Endothelial cell of umbilical vein (primary cell): ENCODE measurements around the gene HBE1. TPM values are rescaled to one million over a fixed set of nuclear protein-coding genes. Genes with fewer than 3 reads are reported as not detected.

Experiments
- BruUV-seq: library from RNA; stranded (reverse); fragments of 400-500 nt; replicated peaks from 2 replicates; lab custom pipeline; 2021; lab: Mats Ljungman, UMichigan
- CTCF ChIA-PET: fragments of 300-600, 350-600 bp; sonication (Branson Sonifier 250); formaldehyde crosslinking; loops from one replicate; lab custom pipeline; 2021; ENCODE audit warnings: antibody characterized with exemption, inconsistent platforms; lab: Charles Lee
- POLR2A ChIA-PET: fragments of 300-600, 350-600 bp; sonication (Branson Sonifier 250); formaldehyde crosslinking; loops from one replicate; lab custom pipeline; 2021; ENCODE audit warnings: antibody characterized with exemption, inconsistent platforms; lab: Charles Lee
- DNase-seq: peaks from one replicate; pipeline ENCODE4 v3.0.0-alpha.2; 2011; ENCODE audit warnings: low read depth, low spot score
- FAIRE-seq: peaks from 2 replicates; lab custom pipeline; 2011; peaks lifted over from hg19 to GRCh38; lab: Jason Lieb, UNC
- H2AFZ ChIP-seq: 2 replicates; pipeline ENCODE4 v1.6.0; 2012; ENCODE audit warnings: low read depth, low read length, control low read depth, inconsistent platforms
- H3K27ac ChIP-seq: 2 replicates; pipeline ENCODE4 v1.5.1; 2011; ENCODE audit warnings: low read depth, mild to moderate bottlenecking, control low read depth, low read length, moderate library complexity; ENCODE audit not compliant: insufficient read depth
- H3K27me3 ChIP-seq, 2 experiments: 2 replicates each; pipeline versions ENCODE4 v1.6.0 to v1.6.1; 2011; ENCODE audit warnings: low read length in 2 of 2, mixed read lengths in 1 of 2; ENCODE audit not compliant: control insufficient read depth in 2 of 2, insufficient read depth in 2 of 2
- H3K36me3 ChIP-seq, 2 experiments: 2 replicates in 1 of 2; 3 replicates in 1 of 2; pipeline ENCODE4 v1.5.1; 2011; ENCODE audit warnings: low read length in 2 of 2, mild to moderate bottlenecking in 1 of 2, moderate library complexity in 1 of 2; ENCODE audit not compliant: control insufficient read depth in 2 of 2, insufficient read depth in 2 of 2; ENCODE audit errors: extremely low read depth in 1 of 2
- H3K4me1 ChIP-seq: 3 replicates; pipeline ENCODE4 v1.5.1; 2011; ENCODE audit warnings: mild to moderate bottlenecking, low read length; ENCODE audit not compliant: control insufficient read depth, insufficient read depth; ENCODE audit errors: extremely low read depth
- H3K4me2 ChIP-seq: 2 replicates; pipeline ENCODE4 v1.6.1; 2011; ENCODE audit warnings: low read length, control low read depth, mixed read lengths; ENCODE audit not compliant: insufficient read depth
- H3K4me3 ChIP-seq, 3 experiments: fragments of 200-600 bp in 1 of 3; sonication (generic), shearing (Covaris generic) in 1 of 3; replicated peaks in 1 of 3; 2 replicates each; pipeline ENCODE4 v1.5.1; 2011 to 2016; ENCODE audit warnings: control low read depth in 3 of 3, low read length in 3 of 3, mild to moderate bottlenecking in 2 of 3, inconsistent platforms in 1 of 3, low read depth in 1 of 3, moderate library complexity in 1 of 3; ENCODE audit not compliant: insufficient read depth in 1 of 3
- H3K79me2 ChIP-seq: 2 replicates; pipeline ENCODE4 v1.6.0; 2012; ENCODE audit warnings: low read length, inconsistent platforms; ENCODE audit not compliant: control insufficient read depth, insufficient read depth
- H3K9ac ChIP-seq: replicated peaks from 2 replicates; pipeline ENCODE3; 2011; ENCODE audit warnings: low read length, control low read depth; ENCODE audit not compliant: insufficient read depth; ENCODE audit errors: extremely low read depth
- H3K9me1 ChIP-seq: replicated peaks from 3 replicates; pipeline ENCODE4 v1.6.0; 2011; ENCODE audit warnings: mild to moderate bottlenecking, low read length; ENCODE audit not compliant: control insufficient read depth, insufficient read depth; ENCODE audit errors: extremely low read depth
- H3K9me3 ChIP-seq: replicated peaks from 2 replicates; pipeline ENCODE4 v1.5.1; 2012; ENCODE audit warnings: low read length, inconsistent platforms; ENCODE audit not compliant: control insufficient read depth, insufficient read depth
- H4K20me1 ChIP-seq: replicated peaks from 2 replicates; pipeline ENCODE3; 2011; ENCODE audit warnings: mild to moderate bottlenecking, low read length; ENCODE audit not compliant: control insufficient read depth, insufficient read depth; ENCODE audit errors: extremely low read depth
- JUN ChIP-seq: IDR thresholded peaks from 2 replicates; pipeline ENCODE4 v1.6.1; 2011; ENCODE audit warnings: borderline replicate concordance, low read depth; ENCODE audit not compliant: insufficient read length, insufficient read depth
- MAX ChIP-seq: IDR thresholded peaks from 2 replicates; pipeline ENCODE4 v1.6.1; 2011; ENCODE audit not compliant: insufficient read depth, insufficient read length
- dilution Hi-C: fragments of 300-500 bp; cut with MboI; formaldehyde crosslinking; loops from one replicate; pipeline ENCODE4 v1.15.0; 2019; ENCODE audit warnings: low sequenced_read_pairs; ENCODE audit not compliant: extremely low pct_ligation_motif_present
- intact Hi-C: fragments of 100-400 bp; cut with micrococcal nuclease; formaldehyde crosslinking; loops from one replicate; pipeline ENCODE4 v1.10.0; 2022
- polyA plus RNA-seq, 4 experiments: library from polyadenylated mRNA; depleted of rRNA in 3 of 4; stranded (reverse) in 3 of 4; unstranded in 1 of 4; fragments of >200 nt; gene quantifications; 2 replicates each; pipeline versions ENCODE4 v1.2.1 to v1.2.3, GENCODE V29; 2011 to 2012; ENCODE audit warnings: missing spikeins in 1 of 4
- total RNA-seq: library from RNA; stranded (reverse); gene quantifications from 2 replicates; pipeline ENCODE4 v1.2.3, GENCODE V29; 2021

HBE1 gene
- total and polyA plus RNA-seq, 2 donors (not counting 3 experiments of a cell fraction or from before 2014, with no cell fraction given): 0.37 TPM; not detected in 1

- POLR2A ChIA-PET: no interaction called here
- FAIRE-seq: no peak
- no peak for TF ChIP-seq MAX
Observed at GRCh38 chr11:5223686-5224085, 46.1 kb downstream of the HBE1 start.

GRCh38 chr11:5223146-5223545 is 46.6 kb downstream of the HBE1 start:
- dilution Hi-C loops (no loop called here), intact Hi-C loops (no loop called here)
- FAIRE-seq (no peak), DNase-seq (no peak)
- no peak overlapping the region for H3K9ac ChIP-seq
- no TSS peak for BruUV-seq
- H3K36me3 ChIP-seq: no peaks in the 10 kb centered on the region
- H3K4me2 ChIP-seq: no peak overlapping the region
- H3K4me1 ChIP-seq: no peaks in the 10 kb centered on the region
- no peaks in the 10 kb centered on the region for H3K27me3 ChIP-seq
- ChIA-PET POLR2A (no interaction called here), CTCF (no interaction called here)
- H3K27ac ChIP-seq: no peak overlapping the region
- H3K4me3 ChIP-seq: no peak overlapping the region
- no peaks in the 10 kb centered on the region for H3K9me1 ChIP-seq
- no peak overlapping the region for H2AFZ ChIP-seq
- no peaks in the 10 kb centered on the region for H3K9me3 ChIP-seq
- H3K79me2 ChIP-seq: no peaks in the 10 kb centered on the region
- H4K20me1 ChIP-seq: no peaks in the 10 kb centered on the region
- TF ChIP-seq JUN: no peak

More at GRCh38 chr11:5223686-5224085, 46.1 kb downstream of the HBE1 start:
- H2AFZ ChIP-seq: no peak overlapping the region
- intact Hi-C loops (no loop called here), dilution Hi-C loops (no loop called here)
- DNase-seq: no peak
- no peaks in the 10 kb centered on the region for H3K4me1 ChIP-seq
- no peaks in the 10 kb centered on the region for H3K27me3 ChIP-seq
- H3K9me3 ChIP-seq: no peaks in the 10 kb centered on the region
- no peaks in the 10 kb centered on the region for H4K20me1 ChIP-seq
- no peaks in the 10 kb centered on the region for H3K79me2 ChIP-seq
- H3K9ac ChIP-seq: no peak overlapping the region
- H3K4me3 ChIP-seq: no peak overlapping the region
- no peak overlapping the region for H3K27ac ChIP-seq
- no peak overlapping the region for H3K4me2 ChIP-seq
- CTCF ChIA-PET: no interaction called here
- H3K9me1 ChIP-seq: no peaks in the 10 kb centered on the region
- no peaks in the 10 kb centered on the region for H3K36me3 ChIP-seq
- no TSS peak for BruUV-seq

Other genes starting within 250 kb of the HBE1 start
- not detected in 2 replicates for gene OR52J3, start 223.4 kb downstream of the HBE1 start, total RNA-seq
- not detected in 2 replicates for gene OR52J3, start 223.4 kb downstream of the HBE1 start, polyA plus RNA-seq
- not detected in 2 replicates for gene OR52E2, start 210.3 kb downstream of the HBE1 start, total RNA-seq
- not detected in 2 replicates for gene OR52E2, start 210.3 kb downstream of the HBE1 start, polyA plus RNA-seq
- gene OR52E1, start 200.4 kb downstream of the HBE1 start, total RNA-seq: not detected in 2 replicates
- gene OR52E1, start 200.4 kb downstream of the HBE1 start, polyA plus RNA-seq: not detected in 2 replicates
- not detected in 2 replicates for gene OR52A5, start 131.6 kb downstream of the HBE1 start, total RNA-seq
- not detected in 2 replicates for gene OR52A5, start 131.6 kb downstream of the HBE1 start, polyA plus RNA-seq
- gene OR52A1, start 115.2 kb downstream of the HBE1 start, total RNA-seq: not detected in 2 replicates
- not detected in 2 replicates for gene OR52A1, start 115.2 kb downstream of the HBE1 start, polyA plus RNA-seq
- not detected in 2 replicates for gene OR51V1, start 69.3 kb downstream of the HBE1 start, total RNA-seq
- not detected in 2 replicates for gene OR51V1, start 69.3 kb downstream of the HBE1 start, polyA plus RNA-seq
- not detected in 2 replicates for gene HBB, start 42.9 kb downstream of the HBE1 start, total RNA-seq
- not detected in 2 replicates for gene HBB, start 42.9 kb downstream of the HBE1 start, polyA plus RNA-seq
- gene HBD, start 35.5 kb downstream of the HBE1 start, total RNA-seq: not detected in 2 replicates
- gene HBD, start 35.5 kb downstream of the HBE1 start, polyA plus RNA-seq: not detected in 2 replicates
- not detected in 2 replicates for gene HBG1, start 20.1 kb downstream of the HBE1 start, total RNA-seq
- gene HBG1, start 20.1 kb downstream of the HBE1 start, polyA plus RNA-seq: 0.72 TPM in 1 of 2 replicates, not detected in the other
- not detected in 2 replicates for gene HBG2, start 15.2 kb downstream of the HBE1 start, total RNA-seq
- 1.2 TPM in 1 of 2 replicates, not detected in the other for gene HBG2, start 15.2 kb downstream of the HBE1 start, polyA plus RNA-seq
- gene OR51B4, start 32.0 kb upstream of the HBE1 start, total RNA-seq: not detected in 2 replicates
- 0.08 TPM in 1 of 2 replicates, not detected in the other for gene OR51B4, start 32.0 kb upstream of the HBE1 start, polyA plus RNA-seq
- not detected in 2 replicates for gene OR51B2, start 54.4 kb upstream of the HBE1 start, total RNA-seq
- not detected in 2 replicates for gene OR51B2, start 54.4 kb upstream of the HBE1 start, polyA plus RNA-seq
- not detected in 2 replicates for gene OR51B5, start 73.6 kb upstream of the HBE1 start, total RNA-seq
- 0.07 TPM in 1 of 2 replicates, not detected in the other for gene OR51B5, start 73.6 kb upstream of the HBE1 start, polyA plus RNA-seq
- not detected in 2 replicates for gene OR51B6, start 81.6 kb upstream of the HBE1 start, total RNA-seq
- not detected in 2 replicates for gene OR51B6, start 81.6 kb upstream of the HBE1 start, polyA plus RNA-seq
- not detected in 2 replicates for gene OR51M1, start 113.9 kb upstream of the HBE1 start, total RNA-seq
- not detected in 2 replicates for gene OR51M1, start 113.9 kb upstream of the HBE1 start, polyA plus RNA-seq
- gene OR51Q1, start 152.2 kb upstream of the HBE1 start, total RNA-seq: not detected in 2 replicates
- gene OR51Q1, start 152.2 kb upstream of the HBE1 start, polyA plus RNA-seq: not detected in 2 replicates
- not detected in 2 replicates for gene OR51I1, start 171.6 kb upstream of the HBE1 start, total RNA-seq
- gene OR51I1, start 171.6 kb upstream of the HBE1 start, polyA plus RNA-seq: 0.10 TPM in 1 of 2 replicates, not detected in the other
- not detected in 2 replicates for gene OR51I2, start 179.4 kb upstream of the HBE1 start, total RNA-seq
- not detected in 2 replicates for gene OR51I2, start 179.4 kb upstream of the HBE1 start, polyA plus RNA-seq
- gene OR52D1, start 218.7 kb upstream of the HBE1 start, total RNA-seq: not detected in 2 replicates
- not detected in 2 replicates for gene OR52D1, start 218.7 kb upstream of the HBE1 start, polyA plus RNA-seq
- gene UBQLN3, start 240.0 kb upstream of the HBE1 start, total RNA-seq: not detected in 2 replicates
- gene UBQLN3, start 240.0 kb upstream of the HBE1 start, polyA plus RNA-seq: not detected in 2 replicates
- 0.28 and 0.33 TPM in 2 replicates for gene UBQLNL, start 246.8 kb upstream of the HBE1 start, total RNA-seq
- 0.48 and 0.54 TPM in 2 replicates for gene UBQLNL, start 246.8 kb upstream of the HBE1 start, polyA plus RNA-seq